AG04450 (cell line): ENCODE data around the gene RBM3. TPM values are rescaled to one million over a fixed set of nuclear protein-coding genes. Genes with fewer than 3 reads are reported as not detected.
A peak's percentile ranks its signal among the peaks of the same experiment; 100 is the strongest.
"Not testable (repeated sequence)": the region's sequence is repeated elsewhere in the genome, so short reads cannot be mapped to it uniquely, and the experiment has no call there.

ENCODE experiments used
- CTCF ChIA-PET: fragments of 300-600, 350-600 bp; formaldehyde crosslinking; extraction: SDS; loops from one replicate; lab custom pipeline; 2022; ENCODE audit warnings: antibody characterized with exemption, inconsistent platforms; lab: Charles Lee
- POLR2A ChIA-PET: fragments of 350-600 bp; formaldehyde crosslinking; extraction: SDS; loops from one replicate; lab custom pipeline; 2021; ENCODE audit warnings: antibody characterized with exemption, inconsistent platforms; lab: Yijun Ruan, JAX
- DNase-seq: peaks from one replicate; pipeline ENCODE4 v3.0.0-alpha.2; 2011; ENCODE audit warnings: low read depth, low spot score
- H3K27ac ChIP-seq: one replicate; pipeline ENCODE4 v1.5.1; 2012; ENCODE audit warnings: low read depth, low read length, control low read depth
- H3K27me3 ChIP-seq: one replicate; pipeline ENCODE4 v1.6.0; 2012; ENCODE audit warnings: low read length; ENCODE audit not compliant: control insufficient read depth, insufficient read depth
- H3K4me3 ChIP-seq: 2 replicates; pipeline ENCODE4 v1.5.1; 2011; ENCODE audit warnings: mild to moderate bottlenecking, low read depth, low read length, control low read depth
- H3K9me3 ChIP-seq: 2 replicates; pipeline ENCODE4 v1.5.1; 2012; ENCODE audit warnings: low read length; ENCODE audit not compliant: control insufficient read depth, insufficient read depth
- polyA minus RNA-seq: library from RNA; depleted of rRNA, polyadenylated mRNA; stranded (reverse); fragments of >200 nt; gene quantifications from 2 replicates; pipeline ENCODE4 v1.2.3, GENCODE V29; 2011; rRNA and poly(A)+ RNA removed
- polyA plus RNA-seq: library from polyadenylated mRNA; depleted of rRNA; stranded (reverse); fragments of >200 nt; gene quantifications from 2 replicates; pipeline ENCODE4 v1.2.3, GENCODE V29; 2011; rRNA removed
- TF ChIP-seq, protein P1 (sequence below): IDR thresholded peaks from 2 replicates; pipeline ENCODE4 v1.5.1; 2011; ENCODE audit warnings: low read depth, low read length, control low read depth, inconsistent platforms

The RBM3 gene
- 294 and 317 TPM in 2 replicates for polyA plus RNA-seq
- polyA minus RNA-seq = 187 and 200 TPM in 2 replicates

- DNase-seq = no peak
- H3K9me3 ChIP-seq = peaks cover 3% of the 10 kb centered on the region; the same call in 1 of the 2 replicates
- peak within 1 kb of the TSS; percentile 82 for H3K4me3 ChIP-seq
- H3K27me3 ChIP-seq = no peaks in the 10 kb centered on the region
- TF ChIP-seq, protein P1, sequence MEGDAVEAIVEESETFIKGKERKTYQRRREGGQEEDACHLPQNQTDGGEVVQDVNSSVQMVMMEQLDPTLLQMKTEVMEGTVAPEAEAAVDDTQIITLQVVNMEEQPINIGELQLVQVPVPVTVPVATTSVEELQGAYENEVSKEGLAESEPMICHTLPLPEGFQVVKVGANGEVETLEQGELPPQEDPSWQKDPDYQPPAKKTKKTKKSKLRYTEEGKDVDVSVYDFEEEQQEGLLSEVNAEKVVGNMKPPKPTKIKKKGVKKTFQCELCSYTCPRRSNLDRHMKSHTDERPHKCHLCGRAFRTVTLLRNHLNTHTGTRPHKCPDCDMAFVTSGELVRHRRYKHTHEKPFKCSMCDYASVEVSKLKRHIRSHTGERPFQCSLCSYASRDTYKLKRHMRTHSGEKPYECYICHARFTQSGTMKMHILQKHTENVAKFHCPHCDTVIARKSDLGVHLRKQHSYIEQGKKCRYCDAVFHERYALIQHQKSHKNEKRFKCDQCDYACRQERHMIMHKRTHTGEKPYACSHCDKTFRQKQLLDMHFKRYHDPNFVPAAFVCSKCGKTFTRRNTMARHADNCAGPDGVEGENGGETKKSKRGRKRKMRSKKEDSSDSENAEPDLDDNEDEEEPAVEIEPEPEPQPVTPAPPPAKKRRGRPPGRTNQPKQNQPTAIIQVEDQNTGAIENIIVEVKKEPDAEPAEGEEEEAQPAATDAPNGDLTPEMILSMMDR = peak; percentile 44
- CTCF ChIA-PET = no interaction called here
- POLR2A ChIA-PET = interaction anchor here (0.6 to 1.5 kb wide), 5 partner anchors 11 to 35 kb away, joined by 3 to 15 read pairs (median 3); partner anchors contain the start of gene TBC1D25
- H3K27ac ChIP-seq = peak within 1 kb of the TSS; percentile 98
Measured at GRCh38 chrX:48574270-48575266, at the start of gene RBM3. TSS of gene RBM3 (plus strand) at chrX:48574484. CDS start at chrX:48575181, 697 bp downstream.

DNA sequence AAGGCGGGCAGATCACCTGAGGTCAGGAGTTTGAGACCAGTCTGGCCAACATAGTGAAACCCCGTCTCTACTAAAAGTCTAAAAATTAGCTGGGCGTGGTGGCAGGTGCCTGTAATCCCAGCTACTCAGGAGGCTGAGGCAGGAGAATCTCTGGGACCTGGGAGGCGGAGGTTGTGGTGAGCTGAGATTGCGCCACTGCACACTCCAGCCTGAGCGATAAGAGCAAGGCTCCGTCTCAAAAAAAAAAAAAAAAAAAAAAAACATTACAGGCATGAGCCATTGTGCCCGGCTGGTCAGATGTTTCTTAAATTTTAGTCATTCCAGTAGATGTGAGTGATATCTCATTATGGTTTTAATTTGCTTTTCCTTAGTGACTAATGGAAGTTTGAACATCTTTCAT lies 48.4 kb upstream of the RBM3 start:
- H3K4me3 ChIP-seq, POLR2A ChIA-PET, CTCF ChIA-PET, H3K27me3 ChIP-seq, DNase-seq, H3K9me3 ChIP-seq, H3K27ac ChIP-seq: not testable (repeated sequence)

- peak overlapping the region; percentile 11 for H3K27ac ChIP-seq
- H3K4me3 ChIP-seq = no peak overlapping the region
- H3K27me3 ChIP-seq = no peaks in the 10 kb centered on the region
- POLR2A ChIA-PET = no interaction called here
- H3K9me3 ChIP-seq = no peaks in the 10 kb centered on the region
- CTCF ChIA-PET = no interaction called here
- TF ChIP-seq, protein P1 = no peak
- no peak for DNase-seq
Measured at GRCh38 chrX:48530736-48531135, 43.5 kb upstream of the RBM3 start.

- Histone ChIP-seq H3K27me3 (no peaks in the 10 kb centered on the region), H3K27ac (no peak overlapping the region), H3K9me3 (no peaks in the 10 kb centered on the region), H3K4me3 (no peak overlapping the region)
- TF ChIP-seq, protein P1 = no peak
- no peak for DNase-seq
- ChIA-PET POLR2A (no interaction called here), CTCF (no interaction called here)
Measured at GRCh38 chrX:48531358-48531959, 42.8 kb upstream of the RBM3 start.

DNA sequence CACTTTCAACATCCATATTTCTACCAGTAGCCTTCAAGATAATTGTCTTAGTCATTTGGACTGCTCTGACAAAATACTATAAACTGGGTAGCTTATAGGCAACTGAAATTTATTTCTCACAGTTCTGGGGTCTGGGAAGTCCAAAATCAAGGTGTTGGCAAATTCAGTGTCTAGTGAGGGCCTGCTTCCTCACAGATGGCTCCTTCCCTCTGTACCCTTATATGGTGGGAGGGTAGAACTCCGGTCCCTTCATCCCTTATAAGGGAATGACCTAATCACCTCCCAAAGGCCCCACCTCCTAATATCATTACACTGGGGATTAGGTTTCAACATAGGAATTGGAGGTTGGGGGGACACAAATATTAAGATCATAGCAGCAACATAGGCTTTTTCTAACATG lies 42.1 kb upstream of the RBM3 start:
- no peak overlapping the region for H3K27ac ChIP-seq
- H3K27me3 ChIP-seq = no peaks in the 10 kb centered on the region
- no peaks in the 10 kb centered on the region for H3K9me3 ChIP-seq
- no peak overlapping the region for H3K4me3 ChIP-seq
- ChIA-PET CTCF (no interaction called here), POLR2A (no interaction called here)
- TF ChIP-seq, protein P1 = no peak
- DNase-seq = no peak
